HEK293T (cell line): ENCODE results near the gene SMOC2.

Experiments
- CTCF ChIA-PET: fragments of 350-600 bp; formaldehyde crosslinking; extraction: SDS; loops from one replicate; lab custom pipeline; 2021; ENCODE audit warnings: antibody characterized with exemption, inconsistent platforms; lab: Yijun Ruan, JAX
- POLR2A ChIA-PET: fragments of 350-600 bp; formaldehyde crosslinking; extraction: SDS; loops from one replicate; lab custom pipeline; 2020; ENCODE audit warnings: antibody characterized with exemption, inconsistent platforms; lab: Yijun Ruan, JAX
- DNase-seq: peaks from one replicate; pipeline ENCODE4 v3.0.0; 2012; ENCODE audit warnings: mixed read lengths; ENCODE audit errors: extremely low spot score
- ARNT ChIP-seq: fragments of 450-650 bp; IDR thresholded peaks from 2 replicates; pipeline ENCODE4 v1.6.1; 2017; ENCODE audit warnings: mild to moderate bottlenecking
- BHLHE40 ChIP-seq: fragments of 450-650 bp; IDR thresholded peaks from 2 replicates; pipeline ENCODE4 v1.6.1; 2016; ENCODE audit warnings: mild to moderate bottlenecking, moderate library complexity, borderline replicate concordance
- CTBP1 ChIP-seq: fragments of 450-650 bp; IDR thresholded peaks from 2 replicates; pipeline ENCODE4 v1.6.1; 2016; ENCODE audit warnings: borderline replicate concordance
- ELF4 ChIP-seq: fragments of 450-650 bp; IDR thresholded peaks from 2 replicates; pipeline ENCODE4 v1.6.1; 2017; ENCODE audit warnings: antibody characterized with exemption
- FOXA1 ChIP-seq: fragments of 450-650 bp; IDR thresholded peaks from 2 replicates; pipeline ENCODE4 v1.6.1; 2016; ENCODE audit warnings: mild to moderate bottlenecking
- FOXK2 ChIP-seq: fragments of 450-650 bp; IDR thresholded peaks from 2 replicates; pipeline ENCODE4 v1.6.1; 2016; ENCODE audit warnings: mild to moderate bottlenecking
- FOXM1 ChIP-seq: fragments of 450-650 bp; IDR thresholded peaks from 2 replicates; pipeline ENCODE4 v1.6.1; 2017; ENCODE audit warnings: mild to moderate bottlenecking, borderline replicate concordance
- HDGF ChIP-seq: fragments of 450-650 bp; IDR thresholded peaks from 2 replicates; pipeline ENCODE4 v1.6.1; 2017; ENCODE audit warnings: antibody characterized with exemption, borderline replicate concordance
- L3MBTL2 ChIP-seq: fragments of 450-650 bp; conservative IDR thresholded peaks from 2 replicates; pipeline ENCODE4 v1.6.1; 2016; ENCODE audit warnings: mild to moderate bottlenecking
- LEF1 ChIP-seq: fragments of 450-650 bp; IDR thresholded peaks from 2 replicates; pipeline ENCODE4 v1.6.1; 2017; ENCODE audit warnings: mild to moderate bottlenecking, borderline replicate concordance
- NFRKB ChIP-seq: fragments of 450-650 bp; IDR thresholded peaks from 2 replicates; pipeline ENCODE4 v1.6.1; 2016; ENCODE audit warnings: mild to moderate bottlenecking, moderate library complexity
- SP1 ChIP-seq: fragments of 450-650 bp; IDR thresholded peaks from 2 replicates; pipeline ENCODE4 v1.6.1; 2017
- SUZ12 ChIP-seq: fragments of 450-650 bp; IDR thresholded peaks from 2 replicates; pipeline ENCODE4 v1.6.1; 2016; ENCODE audit warnings: mild to moderate bottlenecking
- TARDBP ChIP-seq: fragments of 450-650 bp; IDR thresholded peaks from 2 replicates; pipeline ENCODE4 v1.6.1; 2016
- ZNF384 ChIP-seq: fragments of 450-650 bp; IDR thresholded peaks from 2 replicates; pipeline ENCODE4 v1.6.1; 2016
- TF ChIP-seq, protein P1 (sequence below): fragments of 450-650 bp; IDR thresholded peaks from 2 replicates; pipeline ENCODE4 v1.6.1; 2016

The SMOC2 gene

DNA sequence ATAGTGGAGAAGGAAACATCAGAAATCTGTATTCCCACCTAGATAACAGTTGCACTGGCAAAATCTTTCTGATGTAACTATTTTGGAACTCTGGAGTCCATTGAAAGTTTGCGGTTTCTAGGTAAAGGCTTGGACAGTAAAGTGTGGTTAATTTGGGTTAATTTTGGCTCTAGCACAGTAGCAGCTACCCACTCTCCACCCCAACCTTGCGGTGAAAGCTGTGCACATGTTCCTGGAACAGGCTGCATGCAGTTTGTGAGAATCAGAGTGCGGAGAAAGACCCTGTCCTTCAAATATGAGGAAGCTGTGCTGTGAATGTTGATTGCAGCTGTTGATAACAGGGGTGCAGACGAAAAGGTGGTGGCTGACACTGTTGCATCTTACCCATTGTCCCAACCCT, 38.4 kb downstream of the SMOC2 start:
- POLR2A ChIA-PET: no interaction called here
- CTCF ChIA-PET: no interaction called here
- DNase-seq: no peak
- TF ChIP-seq FOXM1 (no peak), FOXA1 (no peak), ZNF384 (no peak), BHLHE40 (no peak), FOXK2 (no peak), ELF4 (no peak), NFRKB (no peak), TARDBP (no peak), HDGF (no peak), L3MBTL2 (no peak), ARNT (no peak), SP1 (no peak), SUZ12 (no peak), CTBP1 (no peak), LEF1 (no peak)
- TF ChIP-seq, protein P1, sequence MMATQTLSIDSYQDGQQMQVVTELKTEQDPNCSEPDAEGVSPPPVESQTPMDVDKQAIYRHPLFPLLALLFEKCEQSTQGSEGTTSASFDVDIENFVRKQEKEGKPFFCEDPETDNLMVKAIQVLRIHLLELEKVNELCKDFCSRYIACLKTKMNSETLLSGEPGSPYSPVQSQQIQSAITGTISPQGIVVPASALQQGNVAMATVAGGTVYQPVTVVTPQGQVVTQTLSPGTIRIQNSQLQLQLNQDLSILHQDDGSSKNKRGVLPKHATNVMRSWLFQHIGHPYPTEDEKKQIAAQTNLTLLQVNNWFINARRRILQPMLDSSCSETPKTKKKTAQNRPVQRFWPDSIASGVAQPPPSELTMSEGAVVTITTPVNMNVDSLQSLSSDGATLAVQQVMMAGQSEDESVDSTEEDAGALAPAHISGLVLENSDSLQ: no peak

DNA sequence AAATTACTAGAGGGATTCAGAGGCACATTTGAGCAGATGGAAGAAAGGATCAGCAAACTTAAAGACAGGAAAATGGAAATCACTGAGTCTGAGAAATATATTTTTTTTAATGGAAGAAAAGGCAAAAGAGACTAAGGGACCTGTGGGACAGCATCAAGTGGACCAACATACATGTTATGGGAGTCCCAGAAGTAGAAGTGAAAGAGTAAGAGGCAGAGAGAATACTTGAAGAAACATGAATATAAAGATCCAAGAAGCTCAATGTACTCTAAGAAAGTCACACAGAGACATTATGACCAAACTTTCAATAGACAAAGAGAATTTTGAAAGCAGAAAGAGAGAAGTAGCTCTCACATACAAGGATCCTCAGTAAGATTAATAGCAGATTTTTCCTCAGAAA, 39.5 kb downstream of the SMOC2 start:
- CTCF ChIA-PET: no interaction called here

DNA sequence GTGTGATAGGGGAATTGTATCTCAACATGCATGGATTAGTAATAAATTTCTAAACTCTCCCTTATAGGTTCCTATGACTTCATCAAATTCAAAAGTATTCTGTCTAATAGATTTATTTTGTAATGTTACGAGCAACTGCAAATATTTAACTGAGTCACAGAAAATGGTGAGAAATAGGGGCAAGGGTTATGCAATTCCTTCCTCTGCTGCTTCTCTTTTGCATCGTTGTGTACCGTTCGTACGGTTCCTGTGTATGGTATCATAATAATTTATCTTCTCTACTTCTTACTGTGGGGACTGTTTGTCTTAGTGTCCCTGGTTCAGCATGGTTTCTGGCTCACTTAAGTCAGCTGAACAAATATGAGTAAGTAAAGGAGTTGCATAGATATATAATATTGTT, 44.8 kb downstream of the SMOC2 start:
- ChIA-PET CTCF (no interaction called here), POLR2A (no interaction called here)
- TF ChIP-seq BHLHE40 (no peak), SUZ12 (no peak), CTBP1 (no peak), ZNF384 (no peak), ELF4 (no peak), SP1 (no peak), FOXA1 (no peak), HDGF (no peak)
- TF ChIP-seq, protein P1: no peak
- DNase-seq: no peak

More for the DNA sequence above, 39.5 kb downstream of the SMOC2 start:
- TF ChIP-seq TARDBP: no peak
- no peak for TF ChIP-seq ELF4
- no peak for TF ChIP-seq ZNF384
- no peak for TF ChIP-seq LEF1
- TF ChIP-seq CTBP1: no peak
- no peak for TF ChIP-seq HDGF
- TF ChIP-seq L3MBTL2: no peak
- no peak for TF ChIP-seq SP1
- no peak for TF ChIP-seq FOXK2
- no peak for TF ChIP-seq NFRKB
- no peak for TF ChIP-seq SUZ12
- TF ChIP-seq FOXM1: no peak
- TF ChIP-seq BHLHE40: no peak
- DNase-seq: no peak
- POLR2A ChIA-PET: no interaction called here

DNA sequence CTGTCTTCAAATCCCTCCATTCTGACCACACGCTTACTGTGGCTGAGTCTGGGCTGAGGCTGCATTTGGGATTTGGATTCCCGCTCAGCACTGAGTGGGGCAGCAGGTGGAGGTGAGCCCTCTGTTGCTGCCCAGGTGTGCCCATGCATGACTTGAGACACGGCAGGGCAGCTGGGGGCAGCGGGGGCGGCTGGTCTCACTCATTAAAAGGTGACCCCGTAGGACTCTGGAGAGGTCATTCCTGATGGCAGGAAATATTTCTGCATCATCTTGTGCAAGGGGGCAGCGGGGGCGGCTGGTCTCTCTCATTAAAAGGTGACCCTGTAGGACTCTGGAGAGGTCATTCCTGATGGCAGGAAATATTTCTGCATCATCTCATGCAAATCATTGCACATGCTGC, 49.8 kb downstream of the SMOC2 start:
- ChIA-PET CTCF (no interaction called here), POLR2A (no interaction called here)
- DNase-seq: no peak
- TF ChIP-seq FOXM1: no peak
- no peak for TF ChIP-seq SUZ12
- TF ChIP-seq HDGF: no peak
- TF ChIP-seq BHLHE40: no peak
- no peak for TF ChIP-seq ELF4
- TF ChIP-seq TARDBP: no peak
- no peak for TF ChIP-seq FOXA1
- TF ChIP-seq ARNT: no peak
- TF ChIP-seq LEF1: no peak
- TF ChIP-seq, protein P1: no peak
- no peak for TF ChIP-seq CTBP1
- no peak for TF ChIP-seq ZNF384
- TF ChIP-seq FOXK2: no peak
- no peak for TF ChIP-seq L3MBTL2

DNA sequence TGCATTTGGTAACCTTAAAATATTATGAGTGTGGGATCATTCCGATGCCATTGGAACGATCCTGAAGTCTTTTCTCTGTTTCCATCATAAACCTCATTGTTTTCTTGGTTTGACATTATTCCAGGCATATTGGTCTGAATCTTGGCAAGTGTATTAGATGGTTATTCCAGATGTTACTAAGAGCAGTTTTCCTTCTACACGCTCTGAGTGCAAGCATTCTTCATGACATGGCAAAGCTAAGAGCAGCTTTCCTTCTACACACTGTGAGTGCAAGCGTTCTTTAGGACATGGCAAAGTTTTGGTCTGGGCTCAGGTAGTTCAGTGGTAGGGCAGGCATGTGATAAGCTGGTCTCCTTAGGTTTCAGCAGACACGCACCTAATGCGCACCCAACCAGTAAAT, 53.0 kb downstream of the SMOC2 start:
- CTCF ChIA-PET: no interaction called here
- POLR2A ChIA-PET: no interaction called here

More for the DNA sequence above, 53.0 kb downstream of the SMOC2 start:
- no peak for DNase-seq
- no peak for TF ChIP-seq NFRKB
- TF ChIP-seq L3MBTL2: no peak
- TF ChIP-seq TARDBP: no peak
- TF ChIP-seq SUZ12: no peak
- TF ChIP-seq, protein P1: no peak
- no peak for TF ChIP-seq ELF4
- TF ChIP-seq LEF1: no peak
- TF ChIP-seq CTBP1: no peak
- no peak for TF ChIP-seq FOXA1
- no peak for TF ChIP-seq HDGF
- TF ChIP-seq BHLHE40: no peak
- TF ChIP-seq FOXM1: no peak
- TF ChIP-seq ARNT: no peak
- no peak for TF ChIP-seq SP1
- TF ChIP-seq ZNF384: no peak
- TF ChIP-seq FOXK2: no peak
